Tibial artery (tissue), 4 donors: Measurements from ENCODE around the gene PDE7B.

Experiments used
- DNase-seq, 2 donors: peaks; one replicate each; pipeline ENCODE4 v3.0.0-alpha.2; 2019
- H3K27ac ChIP-seq, 2 donors: fragments of 200-600 bp; sonication (generic) in 1 of 2; 1 replicate in 1 of 2; 2 replicates in 1 of 2; pipeline ENCODE4 v1.5.1; 2018 to 2019; ENCODE audit warnings: mild to moderate bottlenecking in 1 of 2
- H3K27me3 ChIP-seq, 2 donors: fragments of 200-600 bp; sonication (generic) in 1 of 2; one replicate each; pipeline versions ENCODE4 v1.5.1 to v1.6.0; 2016 to 2019
- H3K36me3 ChIP-seq, 3 donors: fragments of 200-600 bp; sonication (generic) in 2 of 3; one replicate each; pipeline ENCODE4 v1.5.1; 2016 to 2019; ENCODE audit warnings: mild to moderate bottlenecking in 2 of 3
- H3K4me1 ChIP-seq, 4 donors: fragments of 200-600 bp; sonication (generic) in 2 of 4; 1 replicate in 3 of 4; 2 replicates in 1 of 4; pipeline ENCODE4 v1.5.1; 2016 to 2019
- H3K4me3 ChIP-seq, 2 donors: fragments of 200-600 bp; sonication (generic) in 1 of 2; 1 replicate in 1 of 2; 2 replicates in 1 of 2; pipeline ENCODE4 v1.5.1; 2018 to 2019; ENCODE audit warnings: mild to moderate bottlenecking in 2 of 2
- H3K9me3 ChIP-seq, 3 donors: fragments of 200-600 bp; sonication (generic) in 1 of 3; one replicate each; pipeline ENCODE4 v1.5.1; 2016 to 2019
- intact Hi-C: fragments of 100-400 bp; cut with DNase I; formaldehyde crosslinking; loops from one replicate; pipeline ENCODE4 v1.15.0; 2023; ENCODE audit warnings: low total_unique reads
- TF ChIP-seq, protein P1 (sequence below), 2 experiments: fragments of 200-600 bp in 1 of 2; fragments of 450-650 bp in 1 of 2; IDR thresholded peaks; one replicate each; pipeline ENCODE4 v1.5.1; 2017 to 2019; ENCODE audit warnings: antibody characterized with exemption in 2 of 2, mild to moderate bottlenecking in 1 of 2, moderate library complexity in 1 of 2

The PDE7B gene

DNA sequence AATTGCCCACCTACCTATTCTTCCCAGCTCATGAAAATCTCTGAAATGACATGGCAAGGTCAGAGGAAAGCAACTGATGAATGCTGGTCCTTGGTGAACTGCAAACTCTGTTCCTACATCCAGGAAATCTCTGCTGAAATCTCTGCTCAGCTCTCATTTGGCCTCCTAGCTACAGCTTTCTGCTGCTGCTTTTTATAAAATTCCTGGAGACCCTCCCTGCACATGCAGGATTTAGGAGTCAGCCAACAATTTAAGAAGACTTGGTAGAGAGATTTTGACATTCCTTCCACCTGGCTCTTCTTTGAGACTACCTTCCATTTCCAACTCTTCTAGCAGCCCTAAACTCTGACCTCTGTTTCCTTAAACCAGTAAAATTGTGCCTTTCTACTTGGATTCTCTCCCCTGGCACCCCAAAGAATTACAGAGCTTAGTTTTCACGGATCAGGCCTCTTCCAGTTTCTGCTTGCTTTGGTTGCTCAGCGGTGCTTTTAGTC is 55.5 kb downstream of the PDE7B start:
- Histone ChIP-seq H3K9me3 (no peaks in the 10 kb centered on the region), H3K27ac (no peak overlapping the region), H3K36me3 (no peaks in the 10 kb centered on the region), H3K4me3 (no peak overlapping the region), H3K4me1 (peaks cover 3 to 26% (median 16%) of the 10 kb centered on the region in 4 donors), H3K27me3 (no peaks in the 10 kb centered on the region)
- intact Hi-C loops: no loop called here
- TF ChIP-seq, protein P1, sequence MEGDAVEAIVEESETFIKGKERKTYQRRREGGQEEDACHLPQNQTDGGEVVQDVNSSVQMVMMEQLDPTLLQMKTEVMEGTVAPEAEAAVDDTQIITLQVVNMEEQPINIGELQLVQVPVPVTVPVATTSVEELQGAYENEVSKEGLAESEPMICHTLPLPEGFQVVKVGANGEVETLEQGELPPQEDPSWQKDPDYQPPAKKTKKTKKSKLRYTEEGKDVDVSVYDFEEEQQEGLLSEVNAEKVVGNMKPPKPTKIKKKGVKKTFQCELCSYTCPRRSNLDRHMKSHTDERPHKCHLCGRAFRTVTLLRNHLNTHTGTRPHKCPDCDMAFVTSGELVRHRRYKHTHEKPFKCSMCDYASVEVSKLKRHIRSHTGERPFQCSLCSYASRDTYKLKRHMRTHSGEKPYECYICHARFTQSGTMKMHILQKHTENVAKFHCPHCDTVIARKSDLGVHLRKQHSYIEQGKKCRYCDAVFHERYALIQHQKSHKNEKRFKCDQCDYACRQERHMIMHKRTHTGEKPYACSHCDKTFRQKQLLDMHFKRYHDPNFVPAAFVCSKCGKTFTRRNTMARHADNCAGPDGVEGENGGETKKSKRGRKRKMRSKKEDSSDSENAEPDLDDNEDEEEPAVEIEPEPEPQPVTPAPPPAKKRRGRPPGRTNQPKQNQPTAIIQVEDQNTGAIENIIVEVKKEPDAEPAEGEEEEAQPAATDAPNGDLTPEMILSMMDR (IDR thresholded peaks at IDR 0.05): no peak
- no peak for DNase-seq

DNA sequence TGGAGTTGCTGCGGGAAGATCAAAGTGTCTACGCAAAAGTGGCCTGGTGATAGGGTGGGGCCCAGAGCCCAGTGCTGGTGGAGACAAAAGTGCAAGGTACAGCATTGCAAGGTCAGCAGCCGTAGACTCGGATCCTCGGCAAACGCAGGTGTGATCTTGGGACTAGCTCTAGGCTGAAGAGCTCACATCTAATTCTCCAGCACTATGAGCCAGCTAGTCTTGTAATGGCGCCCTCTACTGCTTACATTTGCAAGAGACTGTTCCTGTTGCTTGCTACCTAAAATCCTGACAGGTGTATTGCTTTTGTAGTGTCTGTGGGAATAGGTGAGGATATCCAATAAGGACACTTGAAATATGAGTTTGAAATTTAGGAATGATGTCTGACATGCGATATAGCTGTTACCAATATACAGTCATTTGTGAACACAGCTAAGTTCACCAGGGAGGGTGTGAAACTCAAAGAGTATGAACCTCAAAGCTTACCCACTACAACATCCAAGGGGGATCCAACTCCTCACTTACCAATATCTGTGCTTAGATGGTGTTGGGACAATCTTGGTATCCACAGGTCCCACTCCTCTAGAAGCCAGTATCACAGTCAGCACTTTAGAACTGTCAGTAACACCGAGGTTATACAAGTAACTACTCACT is 58.4 kb downstream of the PDE7B start:
- Histone ChIP-seq H3K27me3 (no peaks in the 10 kb centered on the region), H3K4me1 (no peaks in the 10 kb centered on the region), H3K4me3 (no peak overlapping the region), H3K27ac (no peak overlapping the region), H3K9me3 (no peaks in the 10 kb centered on the region), H3K36me3 (no peaks in the 10 kb centered on the region)
- DNase-seq: no peak
- intact Hi-C loops: no loop called here
- TF ChIP-seq, protein P1 (IDR thresholded peaks at IDR 0.05): peak in 1 of 2 experiments; percentile 32

DNA sequence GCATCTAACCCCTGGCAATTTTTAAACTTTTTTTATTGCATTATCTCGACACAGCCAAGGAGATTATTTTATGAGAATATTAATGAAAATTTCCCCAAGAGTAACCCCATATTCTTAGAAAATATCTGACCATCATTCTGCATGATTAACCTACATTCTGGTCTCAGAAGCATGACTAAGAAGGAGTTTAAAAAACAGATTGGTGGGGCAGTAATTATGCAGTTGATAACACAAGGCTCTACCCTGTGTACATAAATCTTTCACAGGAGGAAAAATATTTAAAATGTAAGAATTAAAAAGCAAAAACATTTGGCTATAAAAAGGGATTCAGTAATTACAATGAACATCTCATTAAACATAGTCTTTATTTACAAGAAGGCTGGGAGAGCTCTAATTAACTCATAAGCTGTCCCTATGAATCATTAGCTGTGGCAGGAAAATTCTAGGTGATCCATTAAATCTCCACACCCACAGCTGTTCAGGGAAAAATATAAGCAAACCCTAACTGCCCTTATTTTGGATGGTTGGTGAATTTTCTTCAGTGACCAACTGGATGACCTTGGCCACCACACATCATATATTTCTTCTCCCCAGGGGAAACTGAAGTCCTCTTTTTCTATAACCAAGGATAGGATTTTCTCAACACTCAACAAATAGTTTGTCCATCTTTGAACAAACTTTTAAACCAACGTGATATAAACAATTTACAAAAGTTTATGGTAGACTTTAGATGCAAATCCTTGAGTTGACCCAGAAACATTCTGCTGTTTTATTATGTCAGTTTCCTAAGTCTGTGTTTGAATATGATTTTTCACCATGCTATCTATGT is 59.5 kb downstream of the PDE7B start:
- no peaks in the 10 kb centered on the region for H3K36me3 ChIP-seq
- intact Hi-C loops: no loop called here
- TF ChIP-seq, protein P1 (IDR thresholded peaks at IDR 0.05): no peak
- H3K9me3 ChIP-seq: no peaks in the 10 kb centered on the region
- H3K4me1 ChIP-seq: no peaks in the 10 kb centered on the region
- no peak for DNase-seq
- H3K27ac ChIP-seq: no peak overlapping the region
- no peaks in the 10 kb centered on the region for H3K27me3 ChIP-seq
- H3K4me3 ChIP-seq: no peak overlapping the region

DNA sequence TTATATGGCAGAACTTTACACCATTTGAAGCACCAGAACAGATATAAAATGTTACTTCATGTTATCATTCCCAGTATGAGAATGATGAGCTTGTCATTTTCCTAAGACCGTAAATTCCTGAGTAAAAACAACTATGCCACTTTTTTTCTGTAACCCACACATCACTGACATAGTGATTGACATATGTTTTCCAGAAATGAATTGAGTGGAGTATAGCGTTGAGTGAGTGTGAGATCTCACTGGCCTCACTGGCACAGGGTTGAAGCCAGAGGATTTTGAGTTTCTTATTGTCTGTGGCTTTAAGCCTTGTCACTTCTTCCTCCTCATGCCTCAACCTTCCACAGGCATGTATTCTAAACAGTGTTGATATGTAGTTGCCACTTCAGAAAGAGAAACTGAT is 62.3 kb downstream of the PDE7B start:
- Histone ChIP-seq H3K4me3 (no peak overlapping the region), H3K27ac (no peak overlapping the region), H3K27me3 (no peaks in the 10 kb centered on the region), H3K4me1 (no peaks in the 10 kb centered on the region), H3K36me3 (no peaks in the 10 kb centered on the region), H3K9me3 (no peaks in the 10 kb centered on the region)
- TF ChIP-seq, protein P1 (IDR thresholded peaks at IDR 0.05): no peak
- intact Hi-C loops: no loop called here
- no peak for DNase-seq

DNA sequence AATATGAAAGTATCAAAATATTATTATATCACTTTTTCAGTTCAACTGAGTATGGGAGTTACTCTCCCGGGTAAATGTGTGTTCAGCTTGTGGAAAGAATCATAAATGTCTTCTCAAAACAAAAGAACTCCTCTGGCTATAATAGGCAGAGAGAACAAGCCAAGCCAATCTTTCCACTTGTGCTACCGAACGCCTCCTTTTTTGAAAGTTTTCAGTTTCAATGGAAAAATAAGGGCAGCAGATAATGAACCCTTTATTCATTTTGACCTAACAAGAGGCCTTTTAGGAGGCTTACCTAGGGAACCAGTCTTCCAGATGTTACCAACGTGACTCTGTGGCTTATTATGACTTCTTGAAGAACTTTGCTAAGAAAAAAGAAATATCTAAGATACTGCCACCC is 67.5 kb downstream of the PDE7B start:
- peaks cover 0 to 31% (median 10%) of the 10 kb centered on the region in 4 donors for H3K4me1 ChIP-seq
- no peak overlapping the region for H3K27ac ChIP-seq
- TF ChIP-seq, protein P1 (IDR thresholded peaks at IDR 0.05): no peak
- intact Hi-C loops: no loop called here
- H3K4me3 ChIP-seq: no peak overlapping the region
- no peaks in the 10 kb centered on the region for H3K36me3 ChIP-seq
- H3K9me3 ChIP-seq: no peaks in the 10 kb centered on the region
- DNase-seq: no peak
- no peaks in the 10 kb centered on the region for H3K27me3 ChIP-seq
